Measurements from ENCODE around the gene CBR1. TPM values are rescaled to one million over a fixed set of nuclear protein-coding genes. Genes with fewer than 3 reads are reported as not detected.

Gene CBR1
- total and polyA plus RNA-seq, 9 of the 15 experiments (the other 6 are each of a cell fraction or from before 2014, with no cell fraction given), result 2.5 to 33.8 (median 15.1) TPM

GRCh38 chr21:36079010-36079649 lies 9.3 kb downstream of the CBR1 start (continued):
- TF ChIP-seq JUND (IDR thresholded peaks at IDR 0.05; ENCODE audit: borderline replicate concordance, low read depth, low read length), result peak; percentile 27; the same call in 1 of the 2 replicates
- TF ChIP-seq JUND (tag; IDR thresholded peaks at IDR 0.05; ENCODE audit: borderline replicate concordance, low read depth, low read length), result peak; percentile 29; the same call in 1 of the 3 replicates
- TF ChIP-seq ADNP (tag; IDR thresholded peaks at IDR 0.05), result 0 out of 2 replicates have a peak, but pooled peaks have one; percentile 10
- TF ChIP-seq ZNF584 (CRISPR knock-in tag; IDR thresholded peaks at IDR 0.05; ENCODE audit: low read depth), result peak; percentile 52; the same call in 1 of the 2 replicates
- no peak for TF ChIP-seq HDGF (IDR thresholded peaks at IDR 0.05)
- TF ChIP-seq ZNF589 (CRISPR knock-in tag; IDR thresholded peaks at IDR 0.05; ENCODE audit: low read depth), result peak; percentile 82; the same call in 1 of the 2 replicates
- no peak for TF ChIP-seq ZFPM2 (CRISPR knock-in tag; IDR thresholded peaks at IDR 0.05)
- TF ChIP-seq POLR2G (IDR thresholded peaks at IDR 0.05; ENCODE audit: low read depth, low read length), result 0 out of 2 replicates have a peak, but pooled peaks have one; percentile 22
- TF ChIP-seq GABPB1 (CRISPR knock-in tag; IDR thresholded peaks at IDR 0.05), result 0 out of 2 replicates have a peak, but pooled peaks have one; percentile 3
- TF ChIP-seq PYGO2 (tag; IDR thresholded peaks at IDR 0.05), result 0 out of 2 replicates have a peak, but pooled peaks have one; percentile 20
- TF ChIP-seq L3MBTL2 (IDR thresholded peaks at IDR 0.05), result peak; percentile 96
- TF ChIP-seq STAT6 (CRISPR knock-in tag; IDR thresholded peaks at IDR 0.05), result no peak
- peak; percentile 84 for TF ChIP-seq ZNF395 (CRISPR knock-in tag; IDR thresholded peaks at IDR 0.05)
- TF ChIP-seq DMBX1 (CRISPR knock-in tag; IDR thresholded peaks at IDR 0.05; ENCODE audit: borderline replicate concordance), result peak; percentile 75; the same call in 1 of the 2 replicates
- peak; percentile 12; the same call in 1 of the 2 replicates for TF ChIP-seq ZNF583 (CRISPR knock-in tag; IDR thresholded peaks at IDR 0.05)

All from K562 (cell line).